GM08714 (cell line): ENCODE measurements around the gene SPATA46.

Source experiments
- H3K4me3 ChIP-seq: fragments of 200-500 bp; sonication (Bioruptor generic); 2 replicates; pipeline ENCODE4 v1.5.1; 2014; ENCODE audit warnings: mild to moderate bottlenecking, low read length, inconsistent platforms
- ZNF274 ChIP-seq: IDR thresholded peaks from 2 replicates; pipeline ENCODE4 v1.6.1; 2012; ENCODE audit warnings: mild to moderate bottlenecking, low read depth, low read length

SPATA46 gene

GRCh38 chr1:162333991-162334390 is 42.7 kb downstream of the SPATA46 start:
- no peak for TF ChIP-seq ZNF274
- H3K4me3 ChIP-seq = no peak overlapping the region

- no peak overlapping the region for H3K4me3 ChIP-seq
- TF ChIP-seq ZNF274 = no peak
Observed at GRCh38 chr1:162329826-162330225, 46.8 kb downstream of the SPATA46 start.

DNA sequence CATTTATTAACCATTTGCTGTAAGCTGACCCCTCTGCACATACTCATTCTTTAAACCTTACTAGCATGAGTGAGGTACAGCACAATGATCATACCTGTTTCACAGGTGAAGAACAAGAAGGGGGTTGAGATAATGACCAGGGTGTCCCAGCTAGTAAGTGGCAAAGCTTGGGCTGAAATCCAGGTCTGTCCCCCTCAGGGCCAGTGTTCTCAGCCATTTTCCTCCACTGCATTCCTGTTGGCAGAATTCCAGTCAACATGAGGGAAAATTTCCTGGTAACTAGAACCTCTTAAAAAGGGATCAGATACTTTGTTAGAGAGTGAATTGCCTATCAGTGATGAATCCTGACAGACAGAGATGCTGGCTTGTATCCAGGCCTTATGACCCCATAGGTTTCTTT is 48.1 kb downstream of the SPATA46 start:
- TF ChIP-seq ZNF274 = no peak
- H3K4me3 ChIP-seq = no peak overlapping the region

DNA sequence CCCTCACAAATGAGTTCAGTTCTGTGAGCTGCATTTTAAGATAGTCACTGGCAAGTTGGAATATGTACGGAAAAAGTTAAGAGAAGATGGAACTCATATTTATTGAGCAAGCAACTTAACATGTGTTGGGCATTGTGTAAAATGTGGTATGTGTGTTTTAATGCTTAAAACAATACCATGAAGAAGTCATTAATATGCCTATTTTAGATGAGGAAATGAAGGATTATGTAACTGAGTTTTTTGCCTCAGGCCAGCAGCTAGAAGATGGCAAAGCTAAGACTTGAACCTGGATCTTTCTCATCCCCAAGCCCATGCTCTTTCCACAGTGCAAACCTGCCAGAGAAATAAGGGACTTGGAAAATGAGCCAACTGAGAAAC is 48.9 kb downstream of the SPATA46 start:
- no peak for TF ChIP-seq ZNF274
- H3K4me3 ChIP-seq = no peak overlapping the region

DNA sequence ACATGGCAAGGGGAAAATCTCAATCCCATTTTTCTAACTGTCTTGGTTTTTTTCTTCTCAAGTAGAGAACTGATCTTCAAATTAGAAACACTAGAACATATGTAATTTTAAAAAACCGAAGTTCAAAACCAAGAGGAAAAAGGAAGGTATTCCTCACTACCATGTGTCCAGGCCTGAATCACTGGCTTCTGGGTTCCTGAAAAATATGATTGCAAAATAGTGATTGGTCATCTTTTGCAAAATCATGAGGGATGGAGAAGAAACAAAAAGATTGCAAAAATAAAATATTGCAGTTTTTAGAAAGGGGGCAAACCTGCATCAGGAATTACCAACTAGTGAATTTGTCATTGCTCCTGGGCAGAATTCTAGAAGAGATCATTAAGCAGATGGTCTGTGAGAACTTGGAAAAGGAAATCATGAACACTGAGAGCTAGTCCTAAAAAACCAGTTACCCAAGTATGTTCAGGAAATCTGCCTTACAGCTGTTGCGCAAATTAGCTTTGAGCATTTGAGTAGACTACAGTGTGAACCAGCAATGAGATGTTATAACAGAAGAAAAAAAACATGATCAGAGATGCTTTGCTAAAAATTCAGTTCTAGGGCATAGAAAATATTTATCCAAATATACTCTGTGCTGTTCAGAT is 49.4 kb downstream of the SPATA46 start:
- H3K4me3 ChIP-seq = no peak overlapping the region
- no peak for TF ChIP-seq ZNF274

- no peak overlapping the region for H3K4me3 ChIP-seq
- TF ChIP-seq ZNF274 = no peak
Observed at GRCh38 chr1:162326559-162326958, 50.1 kb downstream of the SPATA46 start.

DNA sequence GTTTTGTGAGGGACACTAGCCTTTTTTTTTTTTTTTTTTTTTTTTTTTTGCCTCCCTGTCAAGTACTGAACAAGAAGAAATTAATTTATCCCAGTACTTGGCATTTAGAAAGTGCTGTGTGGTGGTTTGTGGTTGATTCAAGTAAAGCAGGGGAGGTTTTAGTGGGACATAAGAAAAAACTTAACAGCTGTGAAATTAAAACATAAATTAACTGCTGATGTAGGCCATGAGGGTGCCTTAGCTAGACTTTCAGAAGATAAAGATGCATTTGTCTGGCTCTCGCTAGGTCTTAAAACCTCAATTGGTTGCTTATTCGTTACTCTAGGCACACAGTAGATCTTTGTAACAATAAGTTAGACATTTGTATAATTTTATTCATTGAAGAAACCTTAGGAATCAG is 52.3 kb downstream of the SPATA46 start:
- TF ChIP-seq ZNF274 = no peak
- no peak overlapping the region for H3K4me3 ChIP-seq
